Pancreas (tissue), 10 donors: ENCODE results near the gene PKIB. TPM values are rescaled to one million over a fixed set of nuclear protein-coding genes. Genes with fewer than 3 reads are reported as not detected.

Source experiments
- ATAC-seq, 4 donors: fragments of 200-7000 bp; cut with Tn5 transposase; one replicate each; pipeline versions ENCODE4 v1.8.0 to v1.9.1; 2020; ENCODE audit warnings: mild to moderate bottlenecking in 4 of 4, moderate library complexity in 4 of 4
- DNase-seq, 6 donors: peaks; one replicate each; pipeline ENCODE4 v3.0.0-alpha.2; 2020
- FAIRE-seq: peaks from 2 replicates; lab custom pipeline; 2012; peaks lifted over from hg19 to GRCh38; lab: Jason Lieb, UNC
- H3K27ac ChIP-seq, 4 donors: fragments of 200-600 bp; sonication (generic); 1 replicate in 3 of 4; 2 replicates in 1 of 4; pipeline versions ENCODE4 v1.5.0 to v1.8.0; 2020
- H3K27me3 ChIP-seq, 4 donors: fragments of 200-600 bp; one replicate each; pipeline ENCODE4 v1.8.0; 2021
- H3K36me3 ChIP-seq, 3 donors: fragments of 200-600 bp; sonication (generic) in 1 of 3; one replicate each; pipeline versions ENCODE4 v1.5.0 to v1.8.0; 2020 to 2021
- H3K4me1 ChIP-seq, 3 donors: fragments of 200-600 bp; one replicate each; pipeline ENCODE4 v1.8.0; 2021
- H3K4me3 ChIP-seq, 4 donors: fragments of 200-600 bp; sonication (generic) in 2 of 4; one replicate each; pipeline versions ENCODE4 v1.5.0 to v1.8.0; 2020 to 2021
- H3K9me3 ChIP-seq, 4 donors: fragments of 200-600 bp; one replicate each; pipeline ENCODE4 v1.8.0; 2021
- CTCF ChIP-seq, 4 donors: fragments of 200-600 bp; sonication (generic) in 3 of 4; IDR thresholded peaks; one replicate each; pipeline versions ENCODE4 v1.5.0 to v1.8.0; 2021; ENCODE audit warnings: antibody characterized with exemption in 4 of 4
- WGBS, 2 donors: extraction: QIAGEN DNeasy Blood & Tissue Kit; methylation state at CpG; one replicate each; pipeline ENCODE4 v1.1.7; 2013; 5-methylcytosine and 5-hydroxymethylcytosine counted together
- intact Hi-C, 3 donors: fragments of 100-400 bp; cut with DNase I; formaldehyde crosslinking; loops; one replicate each; pipeline versions ENCODE4 v1.11.1 to v1.14.2; 2022
- polyA plus RNA-seq, 2 donors: library from polyadenylated mRNA; stranded (reverse); fragments of 200-250 nt; gene quantifications; one replicate each; pipeline ENCODE4 v1.2.3, GENCODE V29; 2013
- total RNA-seq, 6 donors: library from RNA; stranded (reverse); fragmentation: NEBNext Ultra II Directional in 4 of 6; extraction: Animal tissue kit (Norgen Biotek cat#: 25700) in 4 of 6; gene quantifications; one replicate each; pipeline versions ENCODE4 v1.2.1 to v1.2.4, GENCODE V29; 2021 to 2023
- donor health status: healthy with polysubstance abuse.
- donor health status: DM: no; HTN: no; CAD: no; lungs with moderate emphysema.
- donor health status: DM: no; HTN: no; CAD: no.
- donor health status: control.
- donor health status: control.
- donor health status: Bipolar disorder and iron deficiency.
- donor health status: DM: yes; HTN: yes; CAD: no.
- donor health status: DM: no; HTN: no; CAD: no.
- donor health status: DM: no; HTN: no; CAD: no.
- donor health status: DM: yes; HTN: yes; CAD: no.

PKIB gene
- total and polyA plus RNA-seq, 8 donors = 1.2 to 21.1 (median 5.4) TPM

GRCh38 chr6:122696853-122697252 is 86.6 kb downstream of the PKIB start:
- DNase-seq (no peak), FAIRE-seq (no peak), ATAC-seq (peak in 3 of 4 donors; percentile 44 to 68 (median 53))
- no peak for TF ChIP-seq CTCF (IDR thresholded peaks at IDR 0.05)
- no peaks in the 10 kb centered on the region for H3K27me3 ChIP-seq
- no peaks in the 10 kb centered on the region for H3K36me3 ChIP-seq
- no peaks in the 10 kb centered on the region for H3K4me1 ChIP-seq
- H3K27ac ChIP-seq = no peak overlapping the region
- H3K9me3 ChIP-seq = no peaks in the 10 kb centered on the region
- H3K4me3 ChIP-seq = no peak overlapping the region
- intact Hi-C loops = no loop called here

GRCh38 chr6:122697458-122697857 is 87.3 kb downstream of the PKIB start:
- FAIRE-seq (no peak), ATAC-seq (no peak), DNase-seq (no peak)
- intact Hi-C loops = no loop called here
- H3K36me3 ChIP-seq = no peaks in the 10 kb centered on the region
- no peaks in the 10 kb centered on the region for H3K27me3 ChIP-seq
- H3K27ac ChIP-seq = no peak overlapping the region
- no peak for TF ChIP-seq CTCF (IDR thresholded peaks at IDR 0.05)
- no peaks in the 10 kb centered on the region for H3K4me1 ChIP-seq
- H3K9me3 ChIP-seq = no peaks in the 10 kb centered on the region
- WGBS, 2 donors = 87 to 90% methylated on average over 1 of the region's 1 CpG
- H3K4me3 ChIP-seq = no peak overlapping the region

- no peak for TF ChIP-seq CTCF (IDR thresholded peaks at IDR 0.05)
- Histone ChIP-seq H3K4me3 (no peak overlapping the region), H3K27ac (no peak overlapping the region), H3K36me3 (no peaks in the 10 kb centered on the region), H3K27me3 (no peaks in the 10 kb centered on the region), H3K9me3 (no peaks in the 10 kb centered on the region), H3K4me1 (no peaks in the 10 kb centered on the region)
- no peak for ATAC-seq
- intact Hi-C loops = no loop called here
- no peak for FAIRE-seq
- DNase-seq = no peak
- 91 to 92% methylated on average over 1 of the region's 1 CpG for WGBS, 2 donors
Observed at GRCh38 chr6:122701666-122702065, 91.5 kb downstream of the PKIB start.

- no peaks in the 10 kb centered on the region for H3K36me3 ChIP-seq
- 60 to 86% methylated on average over 3 of the region's 3 CpGs for WGBS, 2 donors
- no peaks in the 10 kb centered on the region for H3K4me1 ChIP-seq
- H3K27ac ChIP-seq = no peak overlapping the region
- intact Hi-C loops = no loop called here
- H3K27me3 ChIP-seq = no peaks in the 10 kb centered on the region
- FAIRE-seq (no peak), ATAC-seq (no peak), DNase-seq (no peak)
- no peak for TF ChIP-seq CTCF (IDR thresholded peaks at IDR 0.05)
- H3K4me3 ChIP-seq = no peak overlapping the region
- H3K9me3 ChIP-seq = no peaks in the 10 kb centered on the region
Observed at GRCh38 chr6:122702841-122703240, 92.6 kb downstream of the PKIB start.

- Histone ChIP-seq H3K9me3 (no peaks in the 10 kb centered on the region), H3K27ac (no peak overlapping the region), H3K4me1 (no peaks in the 10 kb centered on the region), H3K36me3 (no peaks in the 10 kb centered on the region), H3K27me3 (no peaks in the 10 kb centered on the region), H3K4me3 (no peak overlapping the region)
- intact Hi-C loops = no loop called here
- DNase-seq (no peak), ATAC-seq (no peak), FAIRE-seq (no peak)
- no peak for TF ChIP-seq CTCF (IDR thresholded peaks at IDR 0.05)
- 94% methylated on average over 4 of the region's 4 CpGs for WGBS, 2 donors
Observed at GRCh38 chr6:122704066-122704465, 93.9 kb downstream of the PKIB start.
